GM19023 (cell line): Measurements from ENCODE around the gene ANXA3.
"Not testable (repeated sequence)": the region's sequence is repeated elsewhere in the genome, so short reads cannot be mapped to it uniquely, and the experiment has no call there.

ENCODE experiments used
- ATAC-seq: cut with Tn5 transposase; IDR thresholded peaks from one replicate; pipeline ENCODE4 v1.9.1; 2021; ENCODE audit warnings: mild to moderate bottlenecking, moderate library complexity; ENCODE audit not compliant: unreplicated experiment

Gene ANXA3

DNA sequence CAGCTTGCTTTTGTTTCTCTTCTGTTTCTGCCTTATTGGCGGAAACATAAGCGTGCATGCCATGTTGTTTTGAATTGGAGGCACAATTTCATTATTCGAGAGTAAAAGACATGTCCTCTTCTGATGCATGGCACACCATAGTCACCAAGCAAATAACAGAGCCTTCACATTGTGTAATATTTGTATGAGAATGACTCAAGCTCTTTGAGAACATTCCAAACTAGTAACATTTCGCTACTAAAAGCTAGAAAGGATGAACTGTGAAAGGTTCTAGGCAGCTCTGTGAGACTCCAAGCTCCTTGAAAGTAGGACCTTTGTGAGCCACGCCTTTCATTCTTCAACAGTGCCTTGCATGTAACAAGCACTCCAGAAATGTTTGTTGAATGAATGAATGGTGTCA, 9.2 kb upstream of the ANXA3 start:
- ATAC-seq = no peak

DNA sequence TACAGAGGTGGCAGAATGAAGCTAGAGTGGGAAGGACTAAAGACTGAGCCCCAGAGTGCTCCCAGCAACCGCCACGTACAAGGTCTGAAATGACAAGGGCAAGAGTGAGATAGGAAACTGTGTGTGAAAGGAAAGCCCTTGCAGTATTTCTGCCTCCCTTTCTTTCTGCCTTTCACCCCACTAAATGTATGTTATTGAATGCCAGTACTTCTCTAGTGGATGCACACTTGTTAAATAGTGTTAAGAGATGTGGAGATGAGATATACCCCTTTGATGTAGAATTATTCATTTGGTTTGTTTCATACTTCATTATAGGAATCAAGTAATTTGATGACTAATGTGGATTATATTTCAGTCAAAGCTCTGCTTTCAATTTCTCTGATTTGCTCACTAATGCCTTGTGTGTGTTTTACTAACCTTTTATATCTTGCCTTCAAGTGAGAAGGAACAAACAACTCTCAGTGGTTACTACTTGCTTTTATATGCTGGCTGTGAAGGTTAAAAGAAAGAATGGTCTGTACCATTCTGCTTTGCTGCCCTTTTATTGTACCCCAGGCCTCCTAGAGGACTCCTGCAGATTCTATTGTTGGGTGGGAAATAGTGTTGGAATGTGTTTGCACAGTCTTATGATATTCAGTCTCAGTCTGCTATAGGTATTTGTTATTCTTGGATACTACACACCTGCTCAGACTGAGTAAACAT, 8.0 kb upstream of the ANXA3 start:
- ATAC-seq = no peak

DNA sequence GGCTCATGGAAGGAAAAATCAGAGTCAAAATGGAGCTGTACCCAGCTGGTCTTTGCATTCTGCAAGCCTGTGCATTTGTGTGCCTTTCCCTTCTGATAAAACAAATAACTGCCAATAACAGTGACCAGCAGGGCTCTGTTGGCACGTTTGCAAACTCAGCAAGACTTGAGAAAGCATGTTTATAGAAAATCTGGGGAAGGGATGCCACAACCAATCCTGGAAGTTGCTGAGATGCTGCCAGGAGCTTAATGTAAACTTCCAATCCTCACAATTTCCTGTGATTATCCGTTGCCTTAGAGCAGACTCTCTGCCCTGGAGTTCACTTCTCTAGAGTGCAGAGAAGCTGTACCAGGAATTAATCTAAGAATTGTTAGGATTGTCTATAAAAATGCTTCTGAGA, 6.9 kb upstream of the ANXA3 start:
- ATAC-seq = no peak

- ATAC-seq = no peak
These were observed 6.0 kb upstream of the ANXA3 start for GRCh38 chr4:78545275-78546246.

DNA sequence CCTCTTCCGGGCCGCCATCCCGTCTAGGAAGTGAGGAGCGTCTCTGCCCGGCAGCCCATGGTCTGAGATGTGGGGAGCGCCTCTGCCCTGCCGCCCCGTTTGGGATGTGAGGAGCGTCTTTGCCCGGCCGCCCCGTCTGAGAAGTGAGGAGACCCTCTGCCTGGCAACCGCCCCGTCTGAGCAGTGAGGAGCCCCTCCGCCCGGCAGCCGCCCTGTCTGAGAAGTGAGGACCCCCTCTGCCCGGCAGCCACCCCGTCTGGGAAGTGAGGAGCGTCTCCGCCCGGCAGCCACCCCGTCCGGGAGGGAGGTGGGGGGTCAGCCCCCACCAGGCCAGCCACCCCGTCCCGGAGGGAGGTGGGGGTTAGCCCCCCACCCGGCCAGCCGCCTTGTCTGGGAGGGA, 3.7 kb upstream of the ANXA3 start:
- ATAC-seq = not testable (repeated sequence)

- ATAC-seq = not testable (repeated sequence)
These were observed 2.7 kb upstream of the ANXA3 start for GRCh38 chr4:78548889-78549288.

- ATAC-seq = no peak
These were observed 946 bp downstream of the ANXA3 start for GRCh38 chr4:78552389-78553042.

DNA sequence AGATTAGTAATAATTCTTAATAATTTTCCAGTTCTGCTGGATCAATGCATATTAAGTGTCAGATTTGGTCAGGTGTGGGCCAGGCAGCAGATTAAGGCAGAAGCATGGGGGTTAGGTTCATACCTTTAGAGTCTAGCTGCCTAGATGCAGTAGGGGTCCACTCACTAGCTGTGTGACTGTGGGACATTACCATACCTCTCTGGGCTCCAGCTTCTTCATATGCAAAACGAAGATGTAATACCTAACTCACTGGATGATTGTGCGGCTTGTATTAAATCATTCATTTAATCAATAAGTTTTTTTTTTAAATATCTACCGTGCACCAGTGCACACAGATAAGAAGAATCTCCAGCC, 1.4 kb downstream of the ANXA3 start:
- no peak for ATAC-seq

GRCh38 chr4:78553529-78554060, 2.0 kb downstream of the ANXA3 start:
- ATAC-seq = no peak

DNA sequence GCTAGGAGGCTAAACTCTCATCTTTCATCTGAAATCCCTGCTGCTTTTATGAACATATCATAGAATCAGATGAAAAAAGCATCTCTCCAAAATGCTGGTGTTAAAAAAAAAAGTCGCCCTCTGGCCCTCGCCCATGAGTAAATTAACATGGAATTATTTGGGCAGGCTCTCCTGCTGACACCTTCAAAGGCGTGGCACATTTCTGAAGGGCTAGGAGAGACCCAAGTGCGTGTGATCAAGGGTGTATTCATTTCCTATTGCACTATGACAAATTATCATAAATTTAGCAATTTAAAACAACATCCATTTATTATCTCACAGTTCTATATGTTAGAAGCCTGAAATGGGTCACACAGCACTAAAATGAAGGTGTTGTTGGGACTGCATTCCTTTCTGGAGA, 5.1 kb downstream of the ANXA3 start:
- ATAC-seq = no peak

DNA sequence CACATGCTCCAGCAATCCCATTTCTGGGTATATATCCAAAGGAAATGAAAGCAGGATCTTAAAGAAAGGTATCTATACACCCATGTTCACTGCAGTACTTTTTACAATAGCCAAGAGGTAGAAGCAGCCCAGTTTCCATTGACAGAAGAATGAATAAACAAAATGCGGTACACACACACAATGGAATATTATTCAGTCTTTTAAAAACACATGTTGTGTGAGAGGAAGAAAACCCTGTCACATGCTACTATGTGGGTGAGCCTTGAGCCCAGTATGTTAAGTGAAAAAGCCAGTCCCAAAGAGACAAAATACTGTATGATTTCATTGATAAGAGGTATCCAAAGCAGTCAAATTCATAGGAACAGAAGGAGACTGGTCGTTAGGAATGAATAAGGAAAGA, 6.3 kb downstream of the ANXA3 start:
- no peak for ATAC-seq

DNA sequence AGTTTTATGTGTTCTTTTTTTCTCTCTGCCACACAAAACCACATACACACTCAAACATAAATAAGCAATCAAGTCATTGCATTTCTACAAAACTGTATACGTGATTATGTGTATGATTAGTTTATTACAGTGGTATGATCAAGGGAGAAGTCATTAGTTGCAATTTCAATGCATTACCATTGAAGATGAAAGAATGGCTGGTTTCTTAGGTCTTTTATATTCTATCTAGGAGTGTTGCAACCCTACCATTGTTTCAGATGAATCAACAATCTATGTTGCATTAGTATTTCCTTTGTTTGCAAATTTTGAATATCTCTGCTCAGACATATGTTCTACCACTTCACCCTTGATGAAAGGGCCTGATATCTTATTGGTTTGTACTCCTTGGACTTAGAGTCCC, 6.8 kb downstream of the ANXA3 start:
- ATAC-seq = no peak

DNA sequence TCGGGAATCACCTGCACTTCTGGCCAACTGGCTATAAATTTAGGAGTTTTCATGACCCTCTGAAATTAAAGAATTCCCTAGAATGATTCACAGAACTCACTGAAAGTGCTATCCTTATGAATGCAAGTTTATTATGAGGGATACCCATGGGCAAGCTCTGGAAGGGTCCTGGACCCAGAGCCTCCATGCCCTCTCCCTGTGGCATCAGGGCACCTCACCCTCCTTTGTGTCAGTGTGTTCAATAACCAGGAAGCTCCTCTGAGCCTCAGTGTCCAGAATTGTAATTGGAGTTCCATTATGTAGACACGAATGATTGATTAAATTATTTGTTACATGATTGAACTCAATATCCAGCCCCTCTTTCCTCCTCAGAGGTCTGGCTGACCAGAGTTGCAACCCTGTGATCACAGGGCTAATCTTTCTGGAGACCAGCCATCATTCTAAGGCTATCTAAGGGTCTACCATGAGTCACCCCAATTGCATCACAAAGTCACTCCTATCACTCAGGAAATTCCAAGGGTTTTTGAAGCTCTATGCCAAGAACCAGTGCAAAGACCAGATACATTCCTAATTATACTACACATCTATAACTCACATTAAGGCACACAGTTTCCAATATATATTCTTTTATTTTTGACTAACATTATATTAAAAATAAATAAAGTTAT, 8.9 kb downstream of the ANXA3 start:
- no peak for ATAC-seq

- ATAC-seq = no peak
These were observed 10.1 kb downstream of the ANXA3 start for GRCh38 chr4:78561677-78562076.

DNA sequence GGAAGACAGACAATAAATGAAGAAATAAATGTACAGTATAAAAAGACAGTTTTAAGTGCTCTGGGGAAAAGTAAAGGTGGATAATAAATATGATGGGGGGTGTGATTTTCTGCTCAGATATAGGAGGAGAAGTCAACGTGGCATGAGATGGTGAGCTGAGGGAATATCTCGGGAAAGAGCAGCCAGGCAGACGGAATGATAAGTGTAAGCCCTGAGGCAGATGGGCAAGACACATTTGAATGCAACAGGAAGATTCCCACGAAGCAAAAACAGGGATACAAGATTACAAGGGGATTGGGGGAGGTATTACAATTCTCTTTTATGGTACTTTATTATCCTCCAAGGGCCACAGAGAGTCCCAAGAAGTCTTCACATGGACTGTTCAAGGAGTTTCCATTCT, 11.1 kb downstream of the ANXA3 start:
- no peak for ATAC-seq

GRCh38 chr4:78565971-78566372, 14.4 kb downstream of the ANXA3 start:
- ATAC-seq = no peak

GRCh38 chr4:78566834-78567499, 15.4 kb downstream of the ANXA3 start:
- peak; percentile 82 for ATAC-seq

DNA sequence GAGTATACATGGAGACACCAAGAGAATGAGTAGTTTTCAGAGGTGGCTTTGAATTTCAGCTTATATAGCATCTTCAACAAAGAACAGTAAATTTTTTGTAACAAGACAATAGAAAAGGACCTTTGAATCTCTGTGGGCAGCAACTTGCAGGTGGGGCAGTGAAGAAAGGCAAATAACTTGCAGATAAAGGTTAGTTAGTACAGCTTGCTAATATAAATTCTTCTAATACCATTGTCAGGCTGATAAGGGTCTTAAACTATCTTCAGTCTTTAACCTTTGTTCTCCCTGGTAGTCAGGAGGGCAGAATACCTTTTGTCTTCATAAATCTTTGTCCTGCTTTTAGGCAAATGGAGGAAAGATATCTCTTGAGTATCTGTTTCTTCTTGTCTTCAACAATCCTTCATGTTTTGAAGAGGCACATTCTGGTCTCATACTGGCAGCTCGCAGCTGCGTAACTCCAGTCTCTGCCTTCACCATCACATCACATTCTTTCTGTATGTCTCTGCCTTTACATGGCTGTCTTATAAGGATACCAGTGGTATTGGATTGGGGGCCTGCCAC, 16.0 kb downstream of the ANXA3 start:
- ATAC-seq = no peak

DNA sequence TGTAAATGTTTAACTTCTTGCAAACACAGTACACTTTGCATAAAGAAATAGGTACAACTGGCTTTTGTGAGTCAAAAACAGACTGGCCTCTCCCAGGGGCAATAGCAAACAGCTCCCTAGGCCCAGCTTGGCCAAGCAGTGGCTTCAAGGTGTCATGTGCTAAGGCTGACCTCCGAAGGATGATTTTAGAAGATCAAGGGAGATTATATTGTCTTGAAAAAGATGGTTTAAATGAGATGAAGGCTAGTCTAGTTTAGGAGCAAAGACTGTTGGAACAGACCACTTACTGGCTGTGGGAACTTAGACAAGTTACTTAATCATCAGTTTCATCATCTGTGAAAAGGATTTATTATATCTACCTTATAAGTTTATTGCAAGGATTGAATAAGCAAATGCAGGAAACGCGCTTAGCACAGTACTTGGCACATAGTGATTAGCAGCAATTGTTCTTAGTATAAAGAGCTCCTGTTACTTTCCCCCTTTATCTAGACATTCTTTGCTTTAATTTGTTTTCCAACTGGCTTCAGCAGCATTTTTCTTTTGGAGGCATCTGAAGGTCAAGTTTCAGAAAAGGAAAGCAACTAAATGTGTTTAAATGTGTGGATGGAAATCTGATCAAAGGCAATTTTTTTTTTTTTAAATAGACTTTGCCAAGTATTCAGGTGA, 17.2 kb downstream of the ANXA3 start:
- peak; percentile 56 for ATAC-seq
